ENCODE measurements around the gene GVQW3. TPM values are rescaled to one million over a fixed set of nuclear protein-coding genes. Genes with fewer than 3 reads are reported as not detected.
A peak's percentile ranks its signal among the peaks of the same experiment; 100 is the strongest.

Gene GVQW3
- 1.9 to 3.9 TPM (median 3.0 TPM) in 3 replicates for total RNA-seq
- long read RNA-seq, partial matches to known transcripts = 0 of 4 reads
- long read RNA-seq, other reads (novel, unspliced or antisense) = 3 of 4 reads

GRCh38 chr11:76380977-76381719 is at the start of gene GVQW3, which contains the start of gene THAP12:
TSS of gene GVQW3 (plus strand) at chr11:76381323. CDS start at chr11:76381829, 506 bp downstream.
TSS of gene THAP12 (minus strand) at chr11:76381132. CDS start at chr11:76380836, 296 bp downstream.
- peak within 1 kb of the TSS; percentile 92 for H3K27ac Mint-ChIP-seq (ENCODE audit: unreplicated experiment)
- peak; percentile 59 for TF ChIP-seq CTCF (IDR thresholded peaks at IDR 0.05)
- DNase-seq (ENCODE audit: low spot score) = peak; percentile 98
- no peaks in the 10 kb centered on the region for H3K27me3 Mint-ChIP-seq (ENCODE audit: low read depth)
- peaks cover 1% of the 10 kb centered on the region for H3K36me3 Mint-ChIP-seq (ENCODE audit: low read depth)
- no peaks in the 10 kb centered on the region for H3K9me3 Mint-ChIP-seq (ENCODE audit: low read depth)
- H3K4me3 Mint-ChIP-seq (ENCODE audit: unreplicated experiment) = peak within 1 kb of the TSS; percentile 91
- H3K4me1 Mint-ChIP-seq (ENCODE audit: low read depth) = peaks cover 29% of the 10 kb centered on the region

GRCh38 chr11:76334826-76335389 is 46.2 kb upstream of the GVQW3 start:
- Mint-ChIP-seq H3K27me3 (ENCODE audit: low read depth) (no peaks in the 10 kb centered on the region), H3K27ac (ENCODE audit: unreplicated experiment) (no peak overlapping the region), H3K36me3 (ENCODE audit: low read depth) (no peaks in the 10 kb centered on the region), H3K4me1 (ENCODE audit: low read depth) (peaks cover 5% of the 10 kb centered on the region), H3K4me3 (ENCODE audit: unreplicated experiment) (no peak overlapping the region), H3K9me3 (ENCODE audit: low read depth) (peaks cover 5% of the 10 kb centered on the region)
- peak; percentile 61 for DNase-seq (ENCODE audit: low spot score)
- TF ChIP-seq CTCF (IDR thresholded peaks at IDR 0.05) = no peak

GRCh38 chr11:76335842-76336241 is 45.3 kb upstream of the GVQW3 start:
- H3K4me3 Mint-ChIP-seq (ENCODE audit: unreplicated experiment) = no peak overlapping the region

GRCh38 chr11:76336597-76336996 is 44.5 kb upstream of the GVQW3 start:
- no peak overlapping the region for H3K4me3 Mint-ChIP-seq (ENCODE audit: unreplicated experiment)
- no peaks in the 10 kb centered on the region for H3K36me3 Mint-ChIP-seq (ENCODE audit: low read depth)

More at GRCh38 chr11:76335842-76336241, 45.3 kb upstream of the GVQW3 start:
- peaks cover 5% of the 10 kb centered on the region for H3K4me1 Mint-ChIP-seq (ENCODE audit: low read depth)
- no peaks in the 10 kb centered on the region for H3K36me3 Mint-ChIP-seq (ENCODE audit: low read depth)
- H3K27ac Mint-ChIP-seq (ENCODE audit: unreplicated experiment) = no peak overlapping the region
- no peak for TF ChIP-seq CTCF (IDR thresholded peaks at IDR 0.05)
- no peaks in the 10 kb centered on the region for H3K27me3 Mint-ChIP-seq (ENCODE audit: low read depth)
- peaks cover 5% of the 10 kb centered on the region for H3K9me3 Mint-ChIP-seq (ENCODE audit: low read depth)
- no peak for DNase-seq (ENCODE audit: low spot score)

More at GRCh38 chr11:76336597-76336996, 44.5 kb upstream of the GVQW3 start:
- no peaks in the 10 kb centered on the region for H3K27me3 Mint-ChIP-seq (ENCODE audit: low read depth)
- TF ChIP-seq CTCF (IDR thresholded peaks at IDR 0.05) = no peak
- H3K9me3 Mint-ChIP-seq (ENCODE audit: low read depth) = peaks cover 5% of the 10 kb centered on the region
- H3K27ac Mint-ChIP-seq (ENCODE audit: unreplicated experiment) = no peak overlapping the region
- H3K4me1 Mint-ChIP-seq (ENCODE audit: low read depth) = peaks cover 5% of the 10 kb centered on the region
- no peak for DNase-seq (ENCODE audit: low spot score)
